ENCODE results near the gene OR10H1. TPM values are rescaled to one million over a fixed set of nuclear protein-coding genes. Genes with fewer than 3 reads are reported as not detected.
"Not testable (repeated sequence)": the region's sequence is repeated elsewhere in the genome, so short reads cannot be mapped to it uniquely, and the experiment has no call there.

OR10H1 gene
- polyA plus RNA-seq (2013, experiment 1 of 2; ENCODE audit: insufficient read length), result 0.03 TPM
- polyA plus RNA-seq (2013, experiment 2 of 2; ENCODE audit: insufficient read length), result not detected

- DNase-seq, result no peak
Observed at GRCh38 chr19:15815306-15815705, at the start of gene OR10H1. TSS of gene OR10H1 (minus strand) at chr19:15815664. CDS start at chr19:15808037, 7,627 bp downstream.

GRCh38 chr19:15864824-15865223 lies 49.4 kb upstream of the OR10H1 start:
- no peak for DNase-seq

GRCh38 chr19:15863272-15863671 lies 47.8 kb upstream of the OR10H1 start:
- DNase-seq, result no peak

GRCh38 chr19:15862444-15862843 lies 47.0 kb upstream of the OR10H1 start:
- DNase-seq, result no peak

DNA sequence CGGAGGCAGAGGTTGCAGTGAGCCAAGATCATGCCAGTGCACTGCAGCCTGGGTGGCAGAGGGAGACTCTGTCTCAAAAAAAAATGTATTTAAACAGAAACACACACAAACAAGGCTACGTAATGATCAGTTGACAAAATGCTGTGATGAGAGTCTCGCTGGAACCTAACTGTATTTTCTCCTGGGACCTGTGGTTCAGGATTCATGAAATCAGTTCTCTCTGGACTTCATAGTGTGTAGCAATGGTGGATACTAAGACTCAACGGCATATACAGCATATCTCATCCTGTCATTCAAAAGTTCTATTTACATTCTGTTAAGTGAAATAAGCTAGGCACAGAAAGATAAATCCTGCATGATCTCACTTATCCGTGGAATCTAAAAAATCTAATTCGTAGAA lies 45.1 kb upstream of the OR10H1 start:
- DNase-seq, result no peak

DNA sequence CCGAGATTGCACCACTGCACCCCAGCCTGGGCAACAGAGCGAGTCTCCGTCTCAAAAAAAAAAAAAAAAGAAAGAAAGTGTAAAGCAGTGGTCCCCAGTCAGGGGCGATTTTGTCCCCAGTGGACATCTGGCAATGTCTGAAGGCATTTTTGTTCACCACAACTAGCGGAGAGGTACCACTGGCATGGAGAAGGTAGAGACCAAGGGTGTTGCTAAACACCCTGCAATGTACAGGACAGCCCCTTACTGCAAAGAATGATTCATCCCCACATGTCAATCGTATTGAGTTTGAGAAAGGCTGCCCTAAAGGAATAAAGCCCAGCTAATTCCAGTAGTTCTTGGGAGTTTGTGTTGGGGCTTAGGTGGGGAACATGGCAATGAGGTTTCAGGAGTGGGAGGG lies 43.7 kb upstream of the OR10H1 start:
- DNase-seq, result no peak

GRCh38 chr19:15850385-15850784 lies 34.9 kb upstream of the OR10H1 start:
- no peak for DNase-seq

DNA sequence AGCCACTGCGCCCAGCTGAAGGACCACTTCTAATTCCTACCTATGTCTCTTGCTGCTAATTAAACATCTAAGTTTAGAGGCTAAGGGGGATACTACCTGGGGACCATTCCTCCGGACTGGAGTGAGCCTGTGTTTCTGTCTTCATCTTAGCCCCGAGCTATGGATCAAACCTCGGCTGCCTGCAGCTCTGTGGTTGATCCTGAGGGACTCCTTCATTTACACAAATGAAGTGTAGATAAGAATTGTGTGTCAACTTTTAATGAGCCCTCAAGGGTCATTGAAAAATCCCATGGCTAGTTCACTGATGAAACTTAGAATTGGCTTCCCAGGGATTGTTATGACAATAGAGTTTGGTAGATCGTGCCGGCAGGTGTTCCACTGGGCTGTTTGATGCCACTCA lies 31.5 kb upstream of the OR10H1 start:
- no peak for DNase-seq

DNA sequence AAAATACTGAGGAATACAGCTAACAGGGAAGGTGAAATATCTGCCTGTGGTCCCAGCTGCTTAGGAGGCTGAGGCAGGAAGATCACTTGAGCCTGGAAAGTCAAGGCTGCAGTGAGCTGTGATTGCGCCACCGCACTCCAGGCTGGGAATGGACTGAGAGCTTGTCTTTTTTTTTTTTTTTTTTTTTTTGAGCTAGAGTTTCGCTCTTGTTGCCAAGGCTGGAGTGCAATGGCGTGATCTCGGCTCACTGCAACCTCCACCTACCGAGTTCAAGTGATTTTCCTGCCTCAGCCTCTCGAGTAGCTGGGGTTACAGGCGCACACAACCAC lies 28.4 kb upstream of the OR10H1 start:
- not testable (repeated sequence) for DNase-seq

- no peak for DNase-seq
Observed at GRCh38 chr19:15843203-15843893, 27.9 kb upstream of the OR10H1 start.

DNA sequence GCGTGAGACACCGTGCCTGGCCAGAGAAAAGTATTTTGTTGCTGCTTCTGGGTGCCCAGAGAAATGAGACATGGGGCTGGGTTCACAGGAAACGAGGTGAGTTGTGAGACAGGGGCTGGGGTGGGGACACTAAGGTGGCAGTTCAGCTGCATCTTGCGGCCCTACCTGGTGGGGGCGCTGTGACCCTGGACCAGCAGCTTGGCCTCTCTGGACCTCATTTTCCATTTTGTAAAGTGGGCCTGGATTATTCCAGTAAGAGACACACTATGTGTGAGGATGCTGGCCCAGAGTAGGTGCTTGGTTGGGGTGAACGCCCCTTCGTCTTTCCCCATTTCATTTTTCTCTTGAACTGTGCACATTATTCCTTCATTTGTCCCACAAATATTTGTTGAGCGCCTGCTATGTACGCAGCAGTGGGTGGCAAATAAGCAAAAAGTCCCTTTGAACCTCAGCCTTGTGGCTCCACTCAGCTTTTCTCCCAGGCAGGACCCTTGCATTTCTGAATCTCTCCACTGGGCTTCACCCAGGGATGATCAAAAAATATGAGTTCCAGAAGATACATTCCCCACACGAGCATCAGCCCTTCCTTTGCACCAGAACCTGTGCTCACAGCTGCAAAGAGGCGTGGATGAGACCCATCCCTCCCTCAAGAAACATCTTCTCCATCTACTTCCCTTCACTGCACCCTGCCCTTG lies 26.6 kb upstream of the OR10H1 start:
- DNase-seq, result no peak

DNA sequence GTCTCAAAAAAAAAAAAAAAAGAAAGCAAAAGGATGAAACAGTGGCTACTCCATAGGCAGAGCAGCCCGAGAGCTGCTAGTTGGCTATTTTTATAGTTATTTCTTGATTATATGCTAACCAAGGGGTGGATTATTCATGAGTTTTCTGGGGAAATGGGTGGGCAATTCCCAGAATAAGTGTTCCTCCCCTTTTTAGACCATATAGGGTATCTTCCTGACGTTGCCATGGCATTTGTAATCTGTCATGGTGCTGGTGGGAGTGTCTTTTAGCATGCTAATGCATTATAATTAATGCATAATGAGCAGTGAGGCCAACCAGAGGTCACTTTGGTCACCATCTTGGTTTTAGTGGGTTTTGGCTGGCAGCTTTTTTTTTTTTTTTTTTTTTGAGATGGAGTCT lies 25.4 kb upstream of the OR10H1 start:
- no peak for DNase-seq

- not testable (repeated sequence) for DNase-seq
Observed at GRCh38 chr19:15839888-15840287, 24.4 kb upstream of the OR10H1 start.

- no peak for DNase-seq
Observed at GRCh38 chr19:15838351-15838750, 22.9 kb upstream of the OR10H1 start.

DNA sequence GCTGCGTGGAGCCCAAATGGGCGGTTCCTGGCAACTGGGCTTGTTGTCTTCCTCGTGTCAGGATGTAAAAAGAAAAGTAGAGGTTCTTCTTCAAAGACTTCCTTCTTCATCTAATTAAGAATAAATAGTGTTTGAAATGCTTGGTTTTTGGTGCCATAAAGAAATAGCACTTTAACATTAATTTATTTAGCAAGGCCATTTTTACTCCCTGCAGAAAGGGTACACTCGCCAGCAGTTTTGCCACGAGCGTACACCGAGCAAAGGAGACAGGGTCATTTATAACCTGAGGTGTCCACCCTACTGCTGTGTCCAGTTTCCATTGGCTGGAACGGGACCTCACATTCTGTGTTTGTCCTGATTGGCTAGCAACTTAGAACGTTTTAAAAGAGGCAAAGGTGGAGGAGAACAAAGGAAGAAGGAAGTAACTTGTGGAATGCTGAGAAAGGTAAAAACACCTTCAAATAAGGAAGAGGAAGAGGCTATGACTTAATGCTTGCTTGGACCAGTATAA lies 21.8 kb upstream of the OR10H1 start:
- no peak for DNase-seq

GRCh38 chr19:15836330-15837220 lies 21.1 kb upstream of the OR10H1 start:
- peak; percentile 97 for DNase-seq

DNA sequence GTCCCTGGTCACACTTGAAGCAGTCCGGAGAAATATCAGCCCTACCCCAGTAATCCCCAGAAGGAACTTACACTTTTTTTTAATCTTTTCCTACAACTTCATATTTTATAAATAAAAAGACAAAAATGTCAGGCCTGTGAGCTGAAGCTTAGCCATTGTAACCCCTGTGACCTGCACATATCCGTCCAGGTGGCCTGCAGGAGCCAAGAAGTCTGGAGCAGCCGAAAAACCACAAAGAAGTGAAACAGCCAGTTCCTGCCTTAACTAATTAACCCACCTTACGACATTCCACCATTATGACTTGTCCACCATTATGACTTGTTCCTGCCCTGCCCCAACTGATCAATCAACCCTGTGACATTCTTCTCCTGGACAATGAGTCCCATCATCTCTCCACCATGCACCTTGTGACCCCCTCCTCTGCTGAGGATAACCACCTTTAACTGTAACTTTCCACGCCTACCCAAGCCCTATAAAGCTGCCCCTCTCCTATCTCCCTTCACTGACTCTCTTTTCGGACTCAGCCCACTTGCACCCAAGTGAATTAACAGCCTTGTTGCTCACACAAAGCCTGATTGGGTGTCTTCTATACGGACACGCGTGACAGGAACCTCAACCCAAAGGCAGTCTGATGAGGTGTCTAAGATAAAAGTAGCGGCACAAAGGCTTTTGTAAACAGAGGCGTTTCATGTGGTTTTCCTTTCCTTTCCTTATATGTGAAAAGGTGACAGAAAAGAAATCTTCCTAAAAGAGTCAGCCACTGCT lies 20.3 kb upstream of the OR10H1 start:
- not testable (repeated sequence) for DNase-seq

- DNase-seq, result not testable (repeated sequence)
Observed at GRCh38 chr19:15834232-15834631, 18.8 kb upstream of the OR10H1 start.

GRCh38 chr19:15831626-15832025 lies 16.2 kb upstream of the OR10H1 start:
- no peak for DNase-seq

GRCh38 chr19:15829786-15830185 lies 14.3 kb upstream of the OR10H1 start:
- no peak for DNase-seq

- no peak for DNase-seq
Observed at GRCh38 chr19:15829306-15829698, 13.8 kb upstream of the OR10H1 start.

DNA sequence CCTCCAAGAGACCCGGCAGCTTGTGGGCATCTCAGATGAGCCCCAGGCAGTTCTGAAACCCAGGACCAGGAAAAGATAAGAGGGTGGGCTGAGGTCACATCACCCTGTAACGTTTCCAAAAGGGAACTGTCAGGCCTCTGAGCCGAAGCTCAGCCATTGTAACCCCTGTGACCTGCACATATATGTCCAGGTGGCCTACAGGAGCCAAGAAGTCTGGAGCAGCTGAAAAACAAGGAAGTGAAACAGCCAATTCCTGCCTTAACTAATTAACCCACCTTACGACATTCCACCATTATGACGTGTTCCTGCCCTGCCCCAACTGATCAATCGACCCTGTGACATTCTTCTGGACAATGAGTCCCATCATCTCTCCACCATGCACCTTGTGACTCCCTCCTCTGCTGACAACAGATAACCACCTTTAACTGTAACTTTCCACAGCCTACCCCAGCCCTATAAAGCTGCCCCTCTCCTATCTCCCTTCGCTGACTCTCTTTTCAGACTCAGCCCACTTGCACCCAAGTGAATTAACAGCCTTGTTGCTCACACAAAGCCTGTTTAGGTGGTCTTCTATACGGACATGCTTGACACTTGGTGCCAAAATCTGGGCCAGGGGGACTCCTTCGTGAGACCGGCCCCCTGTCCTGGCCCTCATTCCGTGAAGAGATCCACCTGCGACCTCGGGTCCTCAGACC lies 13.3 kb upstream of the OR10H1 start:
- not testable (repeated sequence) for DNase-seq
